ENCODE data around the gene UROC1. TPM values are rescaled to one million over a fixed set of nuclear protein-coding genes. Genes with fewer than 3 reads are reported as not detected.

UROC1 gene
- total RNA-seq, 1 experiment from 2014 or later = not detected

GRCh38 chr3:126521122-126521891 lies 3.7 kb upstream of the UROC1 start:
- Histone ChIP-seq H3K4me1 (ENCODE audit: insufficient read depth, low read length) (no peaks in the 10 kb centered on the region), H3K27me3 (ENCODE audit: insufficient read depth, low read length) (no peaks in the 10 kb centered on the region; the same call in 1 of the 2 replicates), H2AFZ (ENCODE audit: low read length) (no peak overlapping the region), H3K4me2 (ENCODE audit: insufficient read depth, insufficient read length, low read length) (no peak overlapping the region), H4K5ac (ENCODE audit: insufficient read length, low read depth, low read length) (no peak overlapping the region), H3K27ac (ENCODE audit: insufficient read length, low read depth, low read length) (no peak overlapping the region), H2BK12ac (ENCODE audit: insufficient read length, low read depth, low read length) (no peak overlapping the region), H3K23ac (ENCODE audit: insufficient read length, low read depth, low read length) (no peak overlapping the region), H3K9ac (ENCODE audit: extremely low read depth, insufficient read length, low read length) (no peak overlapping the region), H4K20me1 (ENCODE audit: control insufficient read depth, insufficient read depth, insufficient read length) (no peaks in the 10 kb centered on the region), H3K79me2 (ENCODE audit: insufficient read depth, low read length) (no peaks in the 10 kb centered on the region), H3K9me3 (ENCODE audit: control insufficient read depth, low read depth, low read length) (no peaks in the 10 kb centered on the region), H3K79me1 (ENCODE audit: insufficient read depth, low read depth, low read length, poor library complexity, severe bottlenecking) (no peaks in the 10 kb centered on the region), H3K4ac (ENCODE audit: low read depth, low read length) (no peak overlapping the region), H4K8ac (replicated peaks; ENCODE audit: insufficient read length, low read depth, low read length) (no peak overlapping the region), H3K14ac (ENCODE audit: insufficient read depth, low read length) (no peak overlapping the region), H4K91ac (ENCODE audit: insufficient read length, low read depth, low read length) (no peak overlapping the region), H2BK5ac (ENCODE audit: insufficient read length, low read length) (no peak overlapping the region), H2BK20ac (ENCODE audit: low read depth, low read length, poor library complexity, severe bottlenecking) (no peak overlapping the region), H3K56ac (ENCODE audit: insufficient read length, low read depth, low read length) (no peak overlapping the region), H3T11ph (ENCODE audit: low read length) (no peak overlapping the region), H2BK15ac (ENCODE audit: low read depth, low read length) (no peak overlapping the region), H3K23me2 (ENCODE audit: insufficient read length, low read depth, low read length, poor library complexity, severe bottlenecking) (no peaks in the 10 kb centered on the region), H2AK5ac (ENCODE audit: insufficient read length, low read length) (no peak overlapping the region), H2BK120ac (ENCODE audit: low read depth, low read length, poor library complexity, severe bottlenecking) (no peak overlapping the region), H3K18ac (ENCODE audit: insufficient read length, low read depth, low read length) (no peak overlapping the region)
- Mint-ChIP-seq H3K27me3 (ENCODE audit: low read depth) (peaks cover 39% of the 10 kb centered on the region), H3K4me1 (peaks cover 4 to 15% of the 10 kb centered on the region in 2 experiments; a peak in 2 of 4 replicates), H3K36me3 (ENCODE audit: insufficient read depth in 1 of 3, low read depth in 3 of 3) (no peaks in the 10 kb centered on the region), H3K9me3 (no peaks in the 10 kb centered on the region; a peak in 1 of 5 replicates), H3K27ac (no peak overlapping the region), H3K4me3 (no peak overlapping the region)
- TF ChIP-seq, protein P1, sequence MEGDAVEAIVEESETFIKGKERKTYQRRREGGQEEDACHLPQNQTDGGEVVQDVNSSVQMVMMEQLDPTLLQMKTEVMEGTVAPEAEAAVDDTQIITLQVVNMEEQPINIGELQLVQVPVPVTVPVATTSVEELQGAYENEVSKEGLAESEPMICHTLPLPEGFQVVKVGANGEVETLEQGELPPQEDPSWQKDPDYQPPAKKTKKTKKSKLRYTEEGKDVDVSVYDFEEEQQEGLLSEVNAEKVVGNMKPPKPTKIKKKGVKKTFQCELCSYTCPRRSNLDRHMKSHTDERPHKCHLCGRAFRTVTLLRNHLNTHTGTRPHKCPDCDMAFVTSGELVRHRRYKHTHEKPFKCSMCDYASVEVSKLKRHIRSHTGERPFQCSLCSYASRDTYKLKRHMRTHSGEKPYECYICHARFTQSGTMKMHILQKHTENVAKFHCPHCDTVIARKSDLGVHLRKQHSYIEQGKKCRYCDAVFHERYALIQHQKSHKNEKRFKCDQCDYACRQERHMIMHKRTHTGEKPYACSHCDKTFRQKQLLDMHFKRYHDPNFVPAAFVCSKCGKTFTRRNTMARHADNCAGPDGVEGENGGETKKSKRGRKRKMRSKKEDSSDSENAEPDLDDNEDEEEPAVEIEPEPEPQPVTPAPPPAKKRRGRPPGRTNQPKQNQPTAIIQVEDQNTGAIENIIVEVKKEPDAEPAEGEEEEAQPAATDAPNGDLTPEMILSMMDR (conservative IDR thresholded peaks at IDR 0.05) = no peak
- no CpG with 5 or more reads among the region's 11 CpGs for WGBS (ENCODE audit: extremely low coverage, insufficient read length, low lambda C conversion rate)
- no peak for DNase-seq
